Spleen (tissue), 11 donors: Measurements from ENCODE around the gene FAM83F. TPM values are rescaled to one million over a fixed set of nuclear protein-coding genes. Genes with fewer than 3 reads are reported as not detected.

Experiments
- DNase-seq: peaks from one replicate; pipeline ENCODE4 v3.0.0-alpha.2; 2020
- H3K27ac ChIP-seq, 8 donors: fragments of 200-600 bp; sonication (generic) in 7 of 8; 1 replicate in 4 of 8; 2 replicates in 4 of 8; pipeline versions ENCODE4 v1.5.0 to v1.8.0; 2016 to 2021; ENCODE audit warnings: inconsistent platforms in 4 of 8, mild to moderate bottlenecking in 4 of 8, moderate library complexity in 1 of 8
- H3K27me3 ChIP-seq, 7 donors: fragments of 200-600 bp; sonication (generic) in 6 of 7; replicated peaks in 1 of 7; 1 replicate in 4 of 7; 2 replicates in 3 of 7; pipeline versions ENCODE4 v1.5.0 to v1.8.0; 2016 to 2021; ENCODE audit warnings: inconsistent platforms in 3 of 7, mild to moderate bottlenecking in 1 of 7
- H3K36me3 ChIP-seq, 6 donors: fragments of 200-600 bp; sonication (generic) in 5 of 6; 1 replicate in 4 of 6; 2 replicates in 2 of 6; pipeline versions ENCODE4 v1.5.0 to v1.8.0; 2016 to 2021; ENCODE audit warnings: inconsistent platforms in 2 of 6
- H3K4me1 ChIP-seq, 6 donors: fragments of 200-600 bp; sonication (generic) in 5 of 6; 1 replicate in 3 of 6; 2 replicates in 3 of 6; pipeline versions ENCODE4 v1.5.0 to v1.8.0; 2016 to 2021; ENCODE audit warnings: inconsistent platforms in 3 of 6
- H3K4me3 ChIP-seq, 8 donors: fragments of 200-600 bp; sonication (generic) in 7 of 8; 1 replicate in 4 of 8; 2 replicates in 4 of 8; pipeline versions ENCODE4 v1.5.0 to v1.8.0; 2016 to 2021; ENCODE audit warnings: inconsistent platforms in 4 of 8, mild to moderate bottlenecking in 4 of 8, moderate library complexity in 2 of 8
- H3K9me3 ChIP-seq, 8 donors: fragments of 200-600 bp; sonication (generic) in 7 of 8; 1 replicate in 4 of 8; 2 replicates in 4 of 8; pipeline versions ENCODE4 v1.5.0 to v1.8.0; 2016 to 2021; ENCODE audit warnings: inconsistent platforms in 4 of 8
- POLR2A ChIP-seq, 3 donors: fragments of 450-650 bp; IDR thresholded peaks; one replicate each; pipeline ENCODE4 v1.5.1; 2017; ENCODE audit warnings: antibody characterized with exemption in 3 of 3, mild to moderate bottlenecking in 1 of 3
- POLR2AphosphoS5 ChIP-seq, 3 donors: sonication (generic); formaldehyde crosslinking; IDR thresholded peaks; one replicate each; pipeline ENCODE4 v1.5.1; 2017; ENCODE audit warnings: antibody characterized with exemption in 3 of 3
- WGBS, 5 donors: extraction: QIAGEN DNeasy Blood & Tissue Kit in 3 of 5; methylation state at CpG; one replicate each; pipeline versions ENCODE4 v1.1.5 to v1.1.7; 2013 to 2018; 5-methylcytosine and 5-hydroxymethylcytosine counted together
- intact Hi-C: fragments of 100-400 bp; cut with DNase I; formaldehyde crosslinking; loops from one replicate; pipeline ENCODE4 v1.15.0; 2023; ENCODE audit warnings: low total_unique reads
- polyA plus RNA-seq, 3 donors: library from polyadenylated mRNA; stranded (reverse); fragments of 200-250 nt; gene quantifications; one replicate each; pipeline ENCODE4 v1.2.1, GENCODE V29; 2013
- total RNA-seq, 7 donors: library from RNA; depleted of rRNA in 3 of 7; stranded (reverse); fragments of >200 nt in 3 of 7; fragmentation: NEBNext Ultra II Directional in 4 of 7; extraction: Animal tissue kit (Norgen Biotek cat#: 25700) in 4 of 7; gene quantifications; one replicate each; pipeline versions ENCODE4 v1.1.0 to v1.2.1, GENCODE V29; 2016 to 2021
- TF ChIP-seq, protein P1 (sequence below), 11 experiments: fragments of 200-600 bp in 7 of 11; fragments of 450-650 bp in 4 of 11; sonication (generic) in 4 of 11; IDR thresholded peaks in 8 of 11; conservative IDR thresholded peaks in 3 of 11; 1 replicate in 7 of 11; 2 replicates in 4 of 11; pipeline versions ENCODE4 v1.4.0 to v1.8.0; 2016 to 2021; ENCODE audit warnings: antibody characterized with exemption in 11 of 11, inconsistent platforms in 4 of 11, mild to moderate bottlenecking in 1 of 11
- donor health status: healthy with polysubstance abuse.
- donor health status: DM: no; HTN: no; CAD: no; lungs with moderate emphysema.
- donor health status: DM: no; HTN: no; CAD: no.
- donor health status: Bipolar disorder and iron deficiency.
- donor health status: healthy.
- donor health status: DM: no; HTN: no; CAD: no.
- donor health status: DM: yes; HTN: yes; CAD: no.

The FAM83F gene
- total and polyA plus RNA-seq, 10 donors: 0.02 to 0.28 (median 0.12) TPM; not detected in 2

DNA sequence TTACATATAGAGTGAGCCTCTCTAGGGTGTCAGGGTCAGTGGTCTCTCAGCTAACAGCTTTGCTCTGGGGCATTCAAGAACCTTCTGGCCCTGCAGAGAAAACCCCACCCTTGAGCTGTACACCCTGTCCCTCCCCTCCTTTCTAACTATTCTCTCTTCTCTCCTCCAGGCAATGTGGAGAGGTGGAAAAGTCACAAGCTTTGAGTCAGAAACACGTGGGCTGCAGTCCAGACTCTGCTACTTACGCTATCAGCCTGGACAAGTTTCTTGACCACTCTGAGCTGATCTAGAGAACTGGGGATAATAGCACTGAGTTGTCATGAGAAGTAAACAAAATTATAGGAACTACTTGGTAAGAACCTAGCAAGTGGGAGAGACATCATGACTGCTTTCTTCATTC is 10.7 kb upstream of the FAM83F start:
- H3K36me3 ChIP-seq: no peaks in the 10 kb centered on the region
- H3K4me3 ChIP-seq: no peak overlapping the region
- intact Hi-C loops: no loop called here
- H3K27me3 ChIP-seq: peaks cover 0 to 4% (median 0%) of the 10 kb centered on the region in 7 donors
- 75 to 89% (median 81%) methylated on average over 2 of the region's 2 CpGs for WGBS, 5 donors
- H3K27ac ChIP-seq: no peak overlapping the region
- no peaks in the 10 kb centered on the region for H3K4me1 ChIP-seq
- no peaks in the 10 kb centered on the region for H3K9me3 ChIP-seq
- DNase-seq: no peak
- TF ChIP-seq, protein P1, sequence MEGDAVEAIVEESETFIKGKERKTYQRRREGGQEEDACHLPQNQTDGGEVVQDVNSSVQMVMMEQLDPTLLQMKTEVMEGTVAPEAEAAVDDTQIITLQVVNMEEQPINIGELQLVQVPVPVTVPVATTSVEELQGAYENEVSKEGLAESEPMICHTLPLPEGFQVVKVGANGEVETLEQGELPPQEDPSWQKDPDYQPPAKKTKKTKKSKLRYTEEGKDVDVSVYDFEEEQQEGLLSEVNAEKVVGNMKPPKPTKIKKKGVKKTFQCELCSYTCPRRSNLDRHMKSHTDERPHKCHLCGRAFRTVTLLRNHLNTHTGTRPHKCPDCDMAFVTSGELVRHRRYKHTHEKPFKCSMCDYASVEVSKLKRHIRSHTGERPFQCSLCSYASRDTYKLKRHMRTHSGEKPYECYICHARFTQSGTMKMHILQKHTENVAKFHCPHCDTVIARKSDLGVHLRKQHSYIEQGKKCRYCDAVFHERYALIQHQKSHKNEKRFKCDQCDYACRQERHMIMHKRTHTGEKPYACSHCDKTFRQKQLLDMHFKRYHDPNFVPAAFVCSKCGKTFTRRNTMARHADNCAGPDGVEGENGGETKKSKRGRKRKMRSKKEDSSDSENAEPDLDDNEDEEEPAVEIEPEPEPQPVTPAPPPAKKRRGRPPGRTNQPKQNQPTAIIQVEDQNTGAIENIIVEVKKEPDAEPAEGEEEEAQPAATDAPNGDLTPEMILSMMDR (IDR thresholded peaks at IDR 0.05 in 8 of 11, conservative IDR thresholded peaks at IDR 0.05 in 3 of 11): no peak
- TF ChIP-seq POLR2A (IDR thresholded peaks at IDR 0.05) (no peak), POLR2AphosphoS5 (IDR thresholded peaks at IDR 0.05) (no peak)

DNA sequence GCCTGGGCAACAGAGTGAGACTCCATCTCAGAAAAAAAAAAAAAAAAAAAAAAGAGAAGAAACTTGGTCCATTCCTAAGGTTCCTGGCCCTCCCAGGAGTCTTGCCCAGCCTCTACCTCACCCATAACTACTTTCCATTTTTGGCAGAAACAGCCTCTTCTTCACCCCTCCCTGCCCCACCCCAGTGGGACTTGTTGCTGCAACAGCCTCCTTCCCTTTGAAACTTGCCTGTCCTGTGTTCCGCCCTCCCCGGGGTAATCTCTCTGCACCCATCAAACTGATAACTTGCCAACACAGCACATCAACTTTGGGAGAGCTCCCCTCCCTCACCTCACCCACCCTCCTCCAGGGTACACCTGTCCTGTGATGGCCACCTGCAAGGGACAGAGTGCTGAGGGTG is 10.0 kb upstream of the FAM83F start:
- Histone ChIP-seq H3K4me1 (no peaks in the 10 kb centered on the region), H3K36me3 (no peaks in the 10 kb centered on the region), H3K27me3 (peaks cover 0 to 12% (median 0%) of the 10 kb centered on the region in 7 donors), H3K4me3 (no peak overlapping the region), H3K9me3 (no peaks in the 10 kb centered on the region), H3K27ac (no peak overlapping the region)
- 81 to 95% (median 88%) methylated on average over 2 of the region's 2 CpGs for WGBS, 5 donors
- TF ChIP-seq POLR2A (IDR thresholded peaks at IDR 0.05) (no peak), POLR2AphosphoS5 (IDR thresholded peaks at IDR 0.05) (no peak)
- TF ChIP-seq, protein P1 (IDR thresholded peaks at IDR 0.05 in 8 of 11, conservative IDR thresholded peaks at IDR 0.05 in 3 of 11): no peak
- DNase-seq: no peak
- intact Hi-C loops: no loop called here

DNA sequence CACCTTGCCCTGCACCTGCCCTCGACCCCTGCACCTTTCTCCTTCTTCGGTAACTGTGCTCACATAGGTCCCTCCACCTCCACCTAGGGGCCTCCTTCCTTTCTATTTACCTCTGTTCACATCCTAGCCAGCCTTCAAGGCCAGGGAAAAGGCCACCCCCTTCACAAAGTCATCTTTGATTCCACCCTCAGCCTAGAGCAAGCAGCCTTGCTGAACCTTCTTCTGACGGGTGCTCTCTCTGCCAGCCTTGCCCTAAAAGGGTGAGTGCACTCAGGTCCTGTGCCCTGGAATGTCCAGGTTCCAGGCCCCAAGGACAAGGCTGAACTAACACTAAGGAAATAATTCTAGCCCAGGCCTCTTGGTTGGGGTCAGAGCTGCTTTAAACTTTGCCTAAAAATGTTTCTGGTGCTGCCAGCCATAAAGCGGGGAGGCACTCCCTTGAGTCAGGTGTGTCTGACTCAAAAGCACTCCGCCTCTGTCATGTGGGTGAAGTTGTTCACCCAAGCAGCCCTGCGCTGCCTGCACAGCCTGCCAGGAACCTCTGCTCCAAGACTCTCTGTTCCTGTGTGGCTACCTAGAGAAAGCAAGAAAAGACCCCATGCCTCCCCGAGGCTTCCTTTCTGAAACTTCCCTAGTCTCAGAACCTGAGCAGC is 9.2 kb upstream of the FAM83F start:
- Histone ChIP-seq H3K4me3 (no peak overlapping the region), H3K36me3 (no peaks in the 10 kb centered on the region), H3K27ac (no peak overlapping the region), H3K4me1 (no peaks in the 10 kb centered on the region), H3K27me3 (peaks cover 0 to 16% (median 0%) of the 10 kb centered on the region in 7 donors), H3K9me3 (no peaks in the 10 kb centered on the region)
- 79 to 83% (median 80%) methylated on average over 7 of the region's 7 CpGs for WGBS, 5 donors
- TF ChIP-seq POLR2AphosphoS5 (IDR thresholded peaks at IDR 0.05) (no peak), POLR2A (IDR thresholded peaks at IDR 0.05) (no peak)
- TF ChIP-seq, protein P1 (IDR thresholded peaks at IDR 0.05 in 8 of 11, conservative IDR thresholded peaks at IDR 0.05 in 3 of 11): no peak
- intact Hi-C loops: no loop called here
- DNase-seq: no peak

DNA sequence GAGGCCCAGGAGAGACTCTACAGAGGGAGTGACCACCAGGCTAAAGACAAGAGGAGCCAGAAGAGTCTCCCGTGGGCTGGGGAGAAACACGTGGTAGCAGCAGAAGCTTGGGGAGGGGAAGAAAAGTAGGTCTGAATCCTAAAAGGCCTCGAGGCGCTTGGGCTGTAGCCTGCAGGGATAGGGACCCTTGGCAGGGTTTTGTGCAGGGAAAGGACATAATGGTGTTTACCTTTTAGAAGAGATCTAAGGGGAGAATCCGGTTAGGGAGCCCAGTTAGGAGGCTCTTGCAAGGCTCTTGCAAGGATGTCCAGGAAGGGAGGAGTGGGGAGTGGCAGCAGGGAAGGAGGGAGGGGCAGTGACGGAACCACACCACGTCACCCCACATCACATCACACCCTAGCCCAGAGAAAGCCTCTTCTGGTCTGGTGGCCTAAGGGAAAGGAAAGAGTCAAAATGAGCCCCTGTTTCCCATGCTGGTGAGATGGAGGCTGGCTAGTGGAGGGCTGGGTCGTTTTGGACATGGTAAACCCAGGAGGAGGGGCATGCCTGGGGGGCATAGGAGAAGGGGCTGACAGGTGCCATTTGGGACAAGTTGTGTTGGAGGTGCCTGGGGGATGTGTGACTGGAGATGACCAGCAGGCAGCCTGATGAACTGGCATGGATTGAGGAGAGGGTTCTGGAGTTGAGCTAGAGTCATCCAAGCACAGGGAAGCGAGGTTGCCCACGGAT is 6.2 kb upstream of the FAM83F start:
- TF ChIP-seq, protein P1 (IDR thresholded peaks at IDR 0.05 in 8 of 11, conservative IDR thresholded peaks at IDR 0.05 in 3 of 11): no peak
- TF ChIP-seq POLR2A (IDR thresholded peaks at IDR 0.05): no peak
- no peak for TF ChIP-seq POLR2AphosphoS5 (IDR thresholded peaks at IDR 0.05)
- H3K27me3 ChIP-seq: peaks cover 0 to 33% (median 10%) of the 10 kb centered on the region in 7 donors
- whole genome bisulfite sequencing, 5 donors: 69 to 81% (median 78%) methylated on average over 10 of the region's 10 CpGs
- no peaks in the 10 kb centered on the region for H3K36me3 ChIP-seq
- DNase-seq: no peak
- no peaks in the 10 kb centered on the region for H3K4me1 ChIP-seq
- no peak overlapping the region for H3K4me3 ChIP-seq
- intact Hi-C loops: no loop called here
- no peak overlapping the region for H3K27ac ChIP-seq
- no peaks in the 10 kb centered on the region for H3K9me3 ChIP-seq
